ENCODE data around the gene SRGAP1.
"Not testable (repeated sequence)": the region's sequence is repeated elsewhere in the genome, so short reads cannot be mapped to it uniquely, and the experiment has no call there.

Gene SRGAP1

GRCh38 chr12:64160711-64161060 is 316.2 kb downstream of the SRGAP1 start:
- H3K27ac ChIP-seq: no peak overlapping the region
- no peak for TF ChIP-seq CTCF (conservative IDR thresholded peaks at IDR 0.05)
- TF ChIP-seq ZFX (IDR thresholded peaks at IDR 0.05): no peak

- H3K27ac ChIP-seq: not testable (repeated sequence)
These were observed 322.1 kb downstream of the SRGAP1 start for GRCh38 chr12:64166606-64167005.

GRCh38 chr12:64167041-64167440 is 322.5 kb downstream of the SRGAP1 start:
- not testable (repeated sequence) for H3K27ac ChIP-seq

- no peak for TF ChIP-seq ZFX (IDR thresholded peaks at IDR 0.05)
- no peak for TF ChIP-seq CTCF (conservative IDR thresholded peaks at IDR 0.05)
- H3K27ac ChIP-seq: no peak overlapping the region
These were observed 325.5 kb downstream of the SRGAP1 start for GRCh38 chr12:64170024-64170423.

GRCh38 chr12:64170730-64171129 is 326.2 kb downstream of the SRGAP1 start:
- no peak for TF ChIP-seq CTCF (conservative IDR thresholded peaks at IDR 0.05)
- TF ChIP-seq ZFX (IDR thresholded peaks at IDR 0.05): no peak

GRCh38 chr12:64171715-64172114 is 327.2 kb downstream of the SRGAP1 start:
- TF ChIP-seq ZFX (IDR thresholded peaks at IDR 0.05) (no peak), CTCF (conservative IDR thresholded peaks at IDR 0.05) (no peak)
- no peak overlapping the region for H3K27ac ChIP-seq

More at GRCh38 chr12:64170730-64171129, 326.2 kb downstream of the SRGAP1 start:
- H3K27ac ChIP-seq: no peak overlapping the region

- no peak for TF ChIP-seq ZFX (IDR thresholded peaks at IDR 0.05)
- TF ChIP-seq CTCF (conservative IDR thresholded peaks at IDR 0.05): no peak
- H3K27ac ChIP-seq: no peak overlapping the region
These were observed 327.9 kb downstream of the SRGAP1 start for GRCh38 chr12:64172143-64172970.

- H3K27ac ChIP-seq: no peak overlapping the region
- TF ChIP-seq CTCF (conservative IDR thresholded peaks at IDR 0.05) (no peak), ZFX (IDR thresholded peaks at IDR 0.05) (no peak)
These were observed 329.0 kb downstream of the SRGAP1 start for GRCh38 chr12:64173456-64173855.

Measured in C4-2B (cell line).